Measurements from ENCODE around the gene C1orf52. TPM values are rescaled to one million over a fixed set of nuclear protein-coding genes. Genes with fewer than 3 reads are reported as not detected.
A peak's percentile ranks its signal among the peaks of the same experiment; 100 is the strongest.

C1orf52 gene
- total and polyA plus RNA-seq, 9 donors, result 10.7 to 24.6 (median 20.1) TPM

GRCh38 chr1:85201340-85202091 is 57.9 kb downstream of the C1orf52 start:
- peak; percentile 72 to 84 (median 75) for DNase-seq
- intact Hi-C loops (cut with DNase I), result no loop called here
- Histone ChIP-seq H3K27me3 (no peaks in the 10 kb centered on the region), H3K4me3 (peak overlapping the region; percentile 98), H3K27ac (peak overlapping the region; percentile 80 to 96), H3K9me3 (no peaks in the 10 kb centered on the region), H3K4me1 (ENCODE audit: insufficient read depth) (no peaks in the 10 kb centered on the region), H3K36me3 (no peaks in the 10 kb centered on the region)
- peak; percentile 47 for TF ChIP-seq POLR2A (IDR thresholded peaks at IDR 0.05)
- TF ChIP-seq CTCF (IDR thresholded peaks at IDR 0.05), result no peak
- 1% methylated on average over 36 to 81 of the region's 81 CpGs for WGBS, 3 donors

GRCh38 chr1:85200463-85201339 is 58.8 kb downstream of the C1orf52 start, which contains the start of gene SYDE2:
Gene SYDE2, minus strand, starts transcription at chr1:85201016. Its CDS starts 20 bp downstream, at chr1:85200996.
- no peaks in the 10 kb centered on the region for H3K27me3 ChIP-seq
- no peaks in the 10 kb centered on the region for H3K9me3 ChIP-seq
- H3K4me3 ChIP-seq, result peak within 1 kb of the TSS; percentile 98
- H3K4me1 ChIP-seq (ENCODE audit: insufficient read depth), result no peaks in the 10 kb centered on the region
- no peaks in the 10 kb centered on the region for H3K36me3 ChIP-seq
- intact Hi-C loops (cut with DNase I), result no loop called here
- WGBS, 3 donors, result 0 to 1% (median 1%) methylated on average over 30 to 99 of the region's 99 CpGs
- H3K27ac ChIP-seq, result peak within 1 kb of the TSS; percentile 80 to 96
- TF ChIP-seq CTCF (IDR thresholded peaks at IDR 0.05) (peak in 1 of 3 donors; percentile 15), EP300 (IDR thresholded peaks at IDR 0.05) (no peak), POLR2A (IDR thresholded peaks at IDR 0.05) (peak; percentile 35)
- DNase-seq, result peak; percentile 72 to 79 (median 75)

Small RNA genes within 50 kb of the gene (small RNA-seq; reads per million reads assigned to genes)
- not detected for gene RF00019

Other genes starting within 250 kb of the C1orf52 start
- gene MCOLN3, start 211.2 kb downstream of the C1orf52 start, total RNA-seq, result 1 to 10 TPM; 2.0 to 8.3 (median 3.7) TPM
- gene MCOLN3, start 211.2 kb downstream of the C1orf52 start, polyA plus RNA-seq, result 1 to 10 TPM in 1 of 2 donors, under 1 TPM in 1; 0.71 to 1.8 TPM
- 10 to 100 TPM in 2 of 7 donors, 1 to 10 TPM in 5; 6.7 to 12.3 (median 7.8) TPM for gene SYDE2, start 58.6 kb downstream of the C1orf52 start, total RNA-seq
- gene SYDE2, start 58.6 kb downstream of the C1orf52 start, polyA plus RNA-seq, result 1 to 10 TPM; 1.2 to 2.3 TPM
- 10 to 100 TPM; 12.8 to 23.6 (median 18.5) TPM for gene BCL10, start 17.0 kb upstream of the C1orf52 start, total RNA-seq
- gene BCL10, start 17.0 kb upstream of the C1orf52 start, polyA plus RNA-seq, result 10 to 100 TPM in 1 of 2 donors, 1 to 10 TPM in 1; 8.1 to 13.6 TPM
- 10 to 100 TPM in 4 of 7 donors, 1 to 10 TPM in 3; 3.3 to 32.3 (median 11.7) TPM for gene DDAH1, start 205.5 kb upstream of the C1orf52 start, total RNA-seq
- gene DDAH1, start 205.5 kb upstream of the C1orf52 start, polyA plus RNA-seq, result 10 to 100 TPM in 1 of 2 donors, 1 to 10 TPM in 1; 4.5 to 27.6 TPM

Data from ovary (tissue), 9 donors.